ENCODE results near the gene ARFRP1. TPM values are rescaled to one million over a fixed set of nuclear protein-coding genes. Genes with fewer than 3 reads are reported as not detected.

The ARFRP1 gene
- total RNA-seq, 2 experiments from 2014 or later, result 53.3 to 82.1 TPM

GRCh38 chr20:63696306-63696627 lies 11.5 kb downstream of the ARFRP1 start:
- no peaks in the 10 kb centered on the region for H4K20me1 ChIP-seq (ENCODE audit: insufficient read depth, low read length)
- no peak overlapping the region for H3K4me2 ChIP-seq (ENCODE audit: low read length)
- TF ChIP-seq CTCF (conservative IDR thresholded peaks at IDR 0.05; ENCODE audit: low read length) (no peak), EZH2phosphoT487 (IDR thresholded peaks at IDR 0.05; ENCODE audit: borderline replicate concordance, low read depth, low read length) (no peak)
- peaks cover 9% of the 10 kb centered on the region for H3K4me1 ChIP-seq (ENCODE audit: insufficient read depth, low read length, poor library complexity, severe bottlenecking)
- CTCF ChIA-PET (ENCODE audit: unreplicated experiment), result no interaction called here
- intact Hi-C loops (cut with micrococcal nuclease; ENCODE audit: unreplicated experiment), result no loop called here
- no peak overlapping the region for H3K27ac ChIP-seq (ENCODE audit: low read depth, low read length, poor library complexity, severe bottlenecking)
- BruUV-seq (replicated peaks), result no TSS peak
- peak; percentile 20 for DNase-seq (ENCODE audit: low spot score)
- H3K36me3 ChIP-seq (ENCODE audit: insufficient read depth, low read length), result peaks cover 32% of the 10 kb centered on the region
- POLR2A ChIA-PET, result no interaction called here
- no peaks in the 10 kb centered on the region for H3K9me3 ChIP-seq (ENCODE audit: low read length)
- H3K9me2 ChIP-seq (ENCODE audit: insufficient read depth, low read length), result no peaks in the 10 kb centered on the region
- no peaks in the 10 kb centered on the region for H3K79me2 ChIP-seq (ENCODE audit: insufficient read depth, low read depth, low read length)
- no peak overlapping the region for H3K4me3 ChIP-seq (ENCODE audit: low read depth, low read length, poor library complexity, severe bottlenecking)
- no peak overlapping the region for H2AFZ ChIP-seq (ENCODE audit: low read length)

GRCh38 chr20:63695424-63696305 lies 12.1 kb downstream of the ARFRP1 start:
- BruUV-seq (replicated peaks), result TSS peak; percentile 63
- Histone ChIP-seq H3K27ac (ENCODE audit: low read depth, low read length, poor library complexity, severe bottlenecking) (no peak overlapping the region), H3K79me2 (ENCODE audit: insufficient read depth, low read depth, low read length) (no peaks in the 10 kb centered on the region), H3K4me2 (ENCODE audit: low read length) (no peak overlapping the region), H4K20me1 (ENCODE audit: insufficient read depth, low read length) (no peaks in the 10 kb centered on the region), H3K4me1 (ENCODE audit: insufficient read depth, low read length, poor library complexity, severe bottlenecking) (peaks cover 9% of the 10 kb centered on the region), H3K9me2 (ENCODE audit: insufficient read depth, low read length) (no peaks in the 10 kb centered on the region), H2AFZ (ENCODE audit: low read length) (no peak overlapping the region), H3K36me3 (ENCODE audit: insufficient read depth, low read length) (peaks cover 32% of the 10 kb centered on the region), H3K9me3 (ENCODE audit: low read length) (no peaks in the 10 kb centered on the region), H3K4me3 (ENCODE audit: low read depth, low read length, poor library complexity, severe bottlenecking) (no peak overlapping the region)
- TF ChIP-seq EZH2phosphoT487 (IDR thresholded peaks at IDR 0.05; ENCODE audit: borderline replicate concordance, low read depth, low read length) (no peak), CTCF (conservative IDR thresholded peaks at IDR 0.05; ENCODE audit: low read length) (no peak)
- DNase-seq (ENCODE audit: low spot score), result no peak
- intact Hi-C loops (cut with micrococcal nuclease; ENCODE audit: unreplicated experiment), result no loop called here
- ChIA-PET POLR2A (no interaction called here), CTCF (ENCODE audit: unreplicated experiment) (no interaction called here)
